K562 (cell line): ENCODE data around the gene ZNF181. TPM values are rescaled to one million over a fixed set of nuclear protein-coding genes. Genes with fewer than 3 reads are reported as not detected.

ENCODE experiments used
- BHLHE40 ChIP-seq: IDR thresholded peaks from 2 replicates; pipeline ENCODE4 v1.6.1; 2011; ENCODE audit warnings: low read length, improper control_type of control experiment
- FOXK2 ChIP-seq, 2 experiments: fragments of 450-650 bp; IDR thresholded peaks in 1 of 2; conservative IDR thresholded peaks in 1 of 2; 2 replicates each; pipeline ENCODE4 v1.6.1; 2016; ENCODE audit warnings: low read depth in 2 of 2, mild to moderate bottlenecking in 1 of 2
- GTF2E2 ChIP-seq: fragments of 200-800 bp; sonication (Bioruptor generic); IDR thresholded peaks from 2 replicates; pipeline ENCODE4 v1.6.1; 2016; ENCODE audit warnings: missing genetic modification characterization, missing compliant biosample characterization
- KDM5B ChIP-seq: fragments of 200-600 bp; sonication (generic); IDR thresholded peaks from 2 replicates; pipeline ENCODE4 v1.6.1; 2012; ENCODE audit warnings: low read depth, mild to moderate bottlenecking, moderate library complexity, low read length, control low read depth, inconsistent platforms; ENCODE audit not compliant: insufficient replicate concordance
- MCM5 ChIP-seq: fragments of 450-650 bp; IDR thresholded peaks from 2 replicates; pipeline ENCODE4 v1.6.1; 2016; ENCODE audit warnings: low read depth
- MEIS2 ChIP-seq: fragments of 450-650 bp; IDR thresholded peaks from 2 replicates; pipeline ENCODE4 v1.6.1; 2014; ENCODE audit warnings: mild to moderate bottlenecking; ENCODE audit not compliant: partially characterized antibody
- NFIC ChIP-seq: fragments of 450-650 bp; IDR thresholded peaks from 2 replicates; pipeline ENCODE4 v1.6.1; 2017; ENCODE audit warnings: mild to moderate bottlenecking, inconsistent platforms
- SIN3A ChIP-seq, 2 experiments: fragments of 150-350 bp in 1 of 2; IDR thresholded peaks; 2 replicates each; pipeline ENCODE4 v1.6.1; 2011 to 2016; ENCODE audit warnings: borderline replicate concordance in 2 of 2, low read depth in 2 of 2, low read length in 2 of 2, mild to moderate bottlenecking in 2 of 2, moderate library complexity in 2 of 2; ENCODE audit not compliant: control insufficient read depth in 1 of 2
- TEAD1 ChIP-seq, 2 experiments: fragments of 450-650 bp in 1 of 2; sonication (generic) in 1 of 2; formaldehyde crosslinking; IDR thresholded peaks; 2 replicates each; pipeline versions ENCODE4 v1.4.0 to v1.8.0; 2020 to 2022; ENCODE audit warnings: mild to moderate bottlenecking in 2 of 2, missing genetic modification reagents in 1 of 2
- ZNF263 ChIP-seq: sonication (generic); formaldehyde crosslinking; IDR thresholded peaks from 2 replicates; pipeline ENCODE4 v1.8.0; 2022; ENCODE audit warnings: mild to moderate bottlenecking, missing genetic modification reagents, borderline replicate concordance
- ZNF717 ChIP-seq: fragments of 250-450 bp; sonication (Bioruptor Pico); IDR thresholded peaks from 2 replicates; pipeline ENCODE4 v1.5.0; 2021
- polyA plus RNA-seq, 8 experiments: library from polyadenylated mRNA; depleted of rRNA in 4 of 8; stranded (reverse) in 5 of 8; unstranded in 3 of 8; fragments of >200 nt; fragmentation: Nextera tagmentation in 2 of 8; fragmentation: Illumina TruSeq in 1 of 8; extraction: Ambion mirVana in 2 of 8; extraction: Trizol in 1 of 8; gene quantifications; 2 replicates each; pipeline versions ENCODE4 v1.2.1 to v1.2.3, GENCODE V29; 2011 to 2014; ENCODE audit warnings: inconsistent platforms in 1 of 8, missing spikeins in 1 of 8
- total RNA-seq, 7 experiments: library from RNA; depleted of rRNA in 6 of 7; stranded (reverse); fragments of >200 nt in 6 of 7; fragmentation: Illumina TruSeq in 2 of 7; extraction: Trizol in 2 of 7; gene quantifications; 2 replicates each; pipeline versions ENCODE4 v1.2.1 to v1.2.3, GENCODE V29; 2011 to 2021; ENCODE audit warnings: low replicate concordance in 1 of 7
- TF ChIP-seq, protein P1 (sequence below), 2 experiments: IDR thresholded peaks; 2 replicates each; pipeline ENCODE4 v1.6.1; 2011; ENCODE audit warnings: borderline replicate concordance in 1 of 2, control low read depth in 1 of 2, low read depth in 1 of 2, low read length in 1 of 2, mild to moderate bottlenecking in 1 of 2, mixed read lengths in 1 of 2, moderate library complexity in 1 of 2; ENCODE audit not compliant: insufficient read depth in 1 of 2, insufficient read length in 1 of 2, poor library complexity in 1 of 2, severe bottlenecking in 1 of 2; ENCODE audit errors: extremely low read depth in 1 of 2
- TF ChIP-seq, protein P2 (sequence below), 2 experiments: fragments of 150-350 bp in 1 of 2; IDR thresholded peaks; 2 replicates each; pipeline ENCODE4 v1.6.1; 2012 to 2016; ENCODE audit warnings: low read depth in 2 of 2, low read length in 2 of 2, mild to moderate bottlenecking in 1 of 2, moderate library complexity in 1 of 2
- TF ChIP-seq, protein P3 (sequence below), 2 experiments: fragments of 450-650 bp; conservative IDR thresholded peaks; 2 replicates each; pipeline ENCODE4 v1.6.1; 2017; ENCODE audit warnings: mild to moderate bottlenecking in 2 of 2, moderate library complexity in 2 of 2
- TF ChIP-seq, protein P4 (sequence below), 2 experiments: fragments of 450-650 bp in 1 of 2; IDR thresholded peaks; 2 replicates each; pipeline ENCODE4 v1.6.1; 2011 to 2017; ENCODE audit warnings: low read depth in 2 of 2, antibody characterized with exemption in 1 of 2, borderline replicate concordance in 1 of 2, low read length in 1 of 2, mild to moderate bottlenecking in 1 of 2, mixed read lengths in 1 of 2; ENCODE audit not compliant: control insufficient read depth in 1 of 2

Gene ZNF181
- total and polyA plus RNA-seq, 9 of the 15 experiments (the other 6 are each of a cell fraction or from before 2014, with no cell fraction given), result 4.3 to 20.3 (median 12.1) TPM

DNA sequence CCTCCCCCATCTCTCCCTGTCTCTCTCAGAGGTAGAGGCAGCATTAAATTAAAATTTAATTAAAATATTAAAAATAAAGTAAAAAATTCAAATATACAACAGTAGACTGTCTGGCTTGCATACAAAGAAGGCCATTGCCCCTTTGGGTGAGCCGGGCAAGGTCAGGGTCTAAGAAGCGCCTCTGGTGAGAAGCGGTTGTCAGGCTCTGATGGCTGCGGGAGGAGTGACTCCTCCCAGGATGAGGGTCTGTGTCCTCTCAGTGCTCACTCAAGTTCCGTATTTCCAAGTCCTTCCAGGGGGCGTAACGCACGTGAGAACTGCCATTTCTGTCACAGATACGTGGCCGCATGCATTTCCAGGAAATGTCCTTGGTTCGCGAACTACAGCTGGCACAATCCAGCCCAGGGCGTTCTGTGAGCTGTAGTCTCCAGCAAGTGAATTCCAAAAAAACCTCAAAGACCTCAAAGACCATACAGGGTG is 737 bp upstream of the ZNF181 start (continued):
- TF ChIP-seq TEAD1 (CRISPR knock-in tag; IDR thresholded peaks at IDR 0.05) (no peak), MCM5 (no peak), GTF2E2 (tag) (no peak), MEIS2 (peak; percentile 48), SIN3A (IDR thresholded peaks at IDR 0.05; ENCODE audit: borderline replicate concordance in 2 of 2, control insufficient read depth in 1 of 2, low read depth in 2 of 2, low read length in 2 of 2) (peak in 1 of 2 experiments; percentile 83; a peak in 1 of 4 replicates), ZNF263 (CRISPR knock-in tag) (peak; percentile 95), NFIC (no peak), FOXK2 (conservative IDR thresholded peaks at IDR 0.05 in 1 of 2, IDR thresholded peaks at IDR 0.05 in 1 of 2; ENCODE audit: low read depth in 2 of 2) (peak in 1 of 2 experiments; percentile 16; a peak in 1 of 4 replicates), KDM5B (peak; percentile 21), BHLHE40 (peak; percentile 92), ZNF717 (CRISPR knock-in tag) (no peak)
- TF ChIP-seq, protein P1, sequence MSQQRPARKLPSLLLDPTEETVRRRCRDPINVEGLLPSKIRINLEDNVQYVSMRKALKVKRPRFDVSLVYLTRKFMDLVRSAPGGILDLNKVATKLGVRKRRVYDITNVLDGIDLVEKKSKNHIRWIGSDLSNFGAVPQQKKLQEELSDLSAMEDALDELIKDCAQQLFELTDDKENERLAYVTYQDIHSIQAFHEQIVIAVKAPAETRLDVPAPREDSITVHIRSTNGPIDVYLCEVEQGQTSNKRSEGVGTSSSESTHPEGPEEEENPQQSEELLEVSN (IDR thresholded peaks at IDR 0.05; ENCODE audit: borderline replicate concordance in 1 of 2, extremely low read depth in 1 of 2, insufficient read depth in 1 of 2, insufficient read length in 1 of 2, low read depth in 1 of 2, low read length in 1 of 2, poor library complexity in 1 of 2, severe bottlenecking in 1 of 2), result peak in 1 of 2 experiments; percentile 29
- TF ChIP-seq, protein P2, sequence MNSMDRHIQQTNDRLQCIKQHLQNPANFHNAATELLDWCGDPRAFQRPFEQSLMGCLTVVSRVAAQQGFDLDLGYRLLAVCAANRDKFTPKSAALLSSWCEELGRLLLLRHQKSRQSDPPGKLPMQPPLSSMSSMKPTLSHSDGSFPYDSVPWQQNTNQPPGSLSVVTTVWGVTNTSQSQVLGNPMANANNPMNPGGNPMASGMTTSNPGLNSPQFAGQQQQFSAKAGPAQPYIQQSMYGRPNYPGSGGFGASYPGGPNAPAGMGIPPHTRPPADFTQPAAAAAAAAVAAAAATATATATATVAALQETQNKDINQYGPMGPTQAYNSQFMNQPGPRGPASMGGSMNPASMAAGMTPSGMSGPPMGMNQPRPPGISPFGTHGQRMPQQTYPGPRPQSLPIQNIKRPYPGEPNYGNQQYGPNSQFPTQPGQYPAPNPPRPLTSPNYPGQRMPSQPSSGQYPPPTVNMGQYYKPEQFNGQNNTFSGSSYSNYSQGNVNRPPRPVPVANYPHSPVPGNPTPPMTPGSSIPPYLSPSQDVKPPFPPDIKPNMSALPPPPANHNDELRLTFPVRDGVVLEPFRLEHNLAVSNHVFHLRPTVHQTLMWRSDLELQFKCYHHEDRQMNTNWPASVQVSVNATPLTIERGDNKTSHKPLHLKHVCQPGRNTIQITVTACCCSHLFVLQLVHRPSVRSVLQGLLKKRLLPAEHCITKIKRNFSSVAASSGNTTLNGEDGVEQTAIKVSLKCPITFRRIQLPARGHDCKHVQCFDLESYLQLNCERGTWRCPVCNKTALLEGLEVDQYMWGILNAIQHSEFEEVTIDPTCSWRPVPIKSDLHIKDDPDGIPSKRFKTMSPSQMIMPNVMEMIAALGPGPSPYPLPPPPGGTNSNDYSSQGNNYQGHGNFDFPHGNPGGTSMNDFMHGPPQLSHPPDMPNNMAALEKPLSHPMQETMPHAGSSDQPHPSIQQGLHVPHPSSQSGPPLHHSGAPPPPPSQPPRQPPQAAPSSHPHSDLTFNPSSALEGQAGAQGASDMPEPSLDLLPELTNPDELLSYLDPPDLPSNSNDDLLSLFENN (IDR thresholded peaks at IDR 0.05; ENCODE audit: low read depth in 2 of 2, low read length in 2 of 2), result no peak
- TF ChIP-seq, protein P3, sequence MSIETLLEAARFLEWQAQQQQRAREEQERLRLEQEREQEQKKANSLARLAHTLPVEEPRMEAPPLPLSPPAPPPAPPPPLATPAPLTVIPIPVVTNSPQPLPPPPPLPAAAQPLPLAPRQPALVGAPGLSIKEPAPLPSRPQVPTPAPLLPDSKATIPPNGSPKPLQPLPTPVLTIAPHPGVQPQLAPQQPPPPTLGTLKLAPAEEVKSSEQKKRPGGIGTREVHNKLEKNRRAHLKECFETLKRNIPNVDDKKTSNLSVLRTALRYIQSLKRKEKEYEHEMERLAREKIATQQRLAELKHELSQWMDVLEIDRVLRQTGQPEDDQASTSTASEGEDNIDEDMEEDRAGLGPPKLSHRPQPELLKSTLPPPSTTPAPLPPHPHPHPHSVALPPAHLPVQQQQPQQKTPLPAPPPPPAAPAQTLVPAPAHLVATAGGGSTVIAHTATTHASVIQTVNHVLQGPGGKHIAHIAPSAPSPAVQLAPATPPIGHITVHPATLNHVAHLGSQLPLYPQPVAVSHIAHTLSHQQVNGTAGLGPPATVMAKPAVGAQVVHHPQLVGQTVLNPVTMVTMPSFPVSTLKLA (conservative IDR thresholded peaks at IDR 0.05), result peak; percentile 70 to 75
- TF ChIP-seq, protein P4, sequence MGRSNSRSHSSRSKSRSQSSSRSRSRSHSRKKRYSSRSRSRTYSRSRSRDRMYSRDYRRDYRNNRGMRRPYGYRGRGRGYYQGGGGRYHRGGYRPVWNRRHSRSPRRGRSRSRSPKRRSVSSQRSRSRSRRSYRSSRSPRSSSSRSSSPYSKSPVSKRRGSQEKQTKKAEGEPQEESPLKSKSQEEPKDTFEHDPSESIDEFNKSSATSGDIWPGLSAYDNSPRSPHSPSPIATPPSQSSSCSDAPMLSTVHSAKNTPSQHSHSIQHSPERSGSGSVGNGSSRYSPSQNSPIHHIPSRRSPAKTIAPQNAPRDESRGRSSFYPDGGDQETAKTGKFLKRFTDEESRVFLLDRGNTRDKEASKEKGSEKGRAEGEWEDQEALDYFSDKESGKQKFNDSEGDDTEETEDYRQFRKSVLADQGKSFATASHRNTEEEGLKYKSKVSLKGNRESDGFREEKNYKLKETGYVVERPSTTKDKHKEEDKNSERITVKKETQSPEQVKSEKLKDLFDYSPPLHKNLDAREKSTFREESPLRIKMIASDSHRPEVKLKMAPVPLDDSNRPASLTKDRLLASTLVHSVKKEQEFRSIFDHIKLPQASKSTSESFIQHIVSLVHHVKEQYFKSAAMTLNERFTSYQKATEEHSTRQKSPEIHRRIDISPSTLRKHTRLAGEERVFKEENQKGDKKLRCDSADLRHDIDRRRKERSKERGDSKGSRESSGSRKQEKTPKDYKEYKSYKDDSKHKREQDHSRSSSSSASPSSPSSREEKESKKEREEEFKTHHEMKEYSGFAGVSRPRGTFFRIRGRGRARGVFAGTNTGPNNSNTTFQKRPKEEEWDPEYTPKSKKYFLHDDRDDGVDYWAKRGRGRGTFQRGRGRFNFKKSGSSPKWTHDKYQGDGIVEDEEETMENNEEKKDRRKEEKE (IDR thresholded peaks at IDR 0.05; ENCODE audit: borderline replicate concordance in 1 of 2, control insufficient read depth in 1 of 2, low read depth in 2 of 2, low read length in 1 of 2), result no peak
